Endothelial cell (in vitro differentiated cells): ENCODE measurements around the gene CRIP3. TPM values are rescaled to one million over a fixed set of nuclear protein-coding genes. Genes with fewer than 3 reads are reported as not detected.

Experiments used
- DNase-seq: peaks from one replicate; pipeline ENCODE4 v3.0.0; 2021; ENCODE audit warnings: low spot score
- H3K27ac Mint-ChIP-seq: one replicate; pipeline ENCODE4 v1.8.0; 2021; ENCODE audit warnings: mixed read lengths, inconsistent platforms; ENCODE audit not compliant: unreplicated experiment
- H3K27me3 Mint-ChIP-seq: one replicate; pipeline ENCODE4 v1.8.0; 2021; ENCODE audit warnings: mild to moderate bottlenecking, moderate library complexity, mixed read lengths, inconsistent platforms; ENCODE audit not compliant: unreplicated experiment
- H3K36me3 Mint-ChIP-seq: one replicate; pipeline ENCODE4 v1.8.0; 2021; ENCODE audit warnings: mild to moderate bottlenecking, low read depth, mixed read lengths, inconsistent platforms; ENCODE audit not compliant: unreplicated experiment
- H3K4me1 Mint-ChIP-seq: one replicate; pipeline ENCODE4 v1.8.0; 2021; ENCODE audit warnings: mild to moderate bottlenecking, mixed read lengths, inconsistent platforms; ENCODE audit not compliant: unreplicated experiment
- H3K4me3 Mint-ChIP-seq: one replicate; pipeline ENCODE4 v1.8.0; 2021; ENCODE audit warnings: mild to moderate bottlenecking, mixed read lengths, inconsistent platforms; ENCODE audit not compliant: unreplicated experiment
- H3K9me3 Mint-ChIP-seq: one replicate; pipeline ENCODE4 v1.8.0; 2021; ENCODE audit warnings: mixed read lengths, inconsistent platforms; ENCODE audit not compliant: unreplicated experiment
- total RNA-seq: library from RNA; stranded (reverse); fragmentation: NEBNext Ultra II Directional; extraction: Animal tissue kit (Norgen Biotek cat#: 25700); gene quantifications from one replicate; pipeline ENCODE4 v1.2.1, GENCODE V29; 2021; ENCODE audit not compliant: unreplicated experiment
- TF ChIP-seq, protein P1 (sequence below): fragments of 200-600 bp; sonication (generic); IDR thresholded peaks from one replicate; pipeline ENCODE4 v1.5.0; 2021; ENCODE audit warnings: antibody characterized with exemption; ENCODE audit not compliant: unreplicated experiment

Gene CRIP3
- total RNA-seq, 1 donor from 2014 or later = 1.1 TPM

- Mint-ChIP-seq H3K27ac (no peak overlapping the region), H3K4me3 (no peak overlapping the region), H3K4me1 (peaks cover under 1% of the 10 kb centered on the region), H3K27me3 (peaks cover 5% of the 10 kb centered on the region), H3K36me3 (no peaks in the 10 kb centered on the region), H3K9me3 (no peaks in the 10 kb centered on the region)
- TF ChIP-seq, protein P1, sequence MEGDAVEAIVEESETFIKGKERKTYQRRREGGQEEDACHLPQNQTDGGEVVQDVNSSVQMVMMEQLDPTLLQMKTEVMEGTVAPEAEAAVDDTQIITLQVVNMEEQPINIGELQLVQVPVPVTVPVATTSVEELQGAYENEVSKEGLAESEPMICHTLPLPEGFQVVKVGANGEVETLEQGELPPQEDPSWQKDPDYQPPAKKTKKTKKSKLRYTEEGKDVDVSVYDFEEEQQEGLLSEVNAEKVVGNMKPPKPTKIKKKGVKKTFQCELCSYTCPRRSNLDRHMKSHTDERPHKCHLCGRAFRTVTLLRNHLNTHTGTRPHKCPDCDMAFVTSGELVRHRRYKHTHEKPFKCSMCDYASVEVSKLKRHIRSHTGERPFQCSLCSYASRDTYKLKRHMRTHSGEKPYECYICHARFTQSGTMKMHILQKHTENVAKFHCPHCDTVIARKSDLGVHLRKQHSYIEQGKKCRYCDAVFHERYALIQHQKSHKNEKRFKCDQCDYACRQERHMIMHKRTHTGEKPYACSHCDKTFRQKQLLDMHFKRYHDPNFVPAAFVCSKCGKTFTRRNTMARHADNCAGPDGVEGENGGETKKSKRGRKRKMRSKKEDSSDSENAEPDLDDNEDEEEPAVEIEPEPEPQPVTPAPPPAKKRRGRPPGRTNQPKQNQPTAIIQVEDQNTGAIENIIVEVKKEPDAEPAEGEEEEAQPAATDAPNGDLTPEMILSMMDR = no peak
- no peak for DNase-seq
Measured at GRCh38 chr6:43292763-43293318, 15.8 kb downstream of the CRIP3 start.

DNA sequence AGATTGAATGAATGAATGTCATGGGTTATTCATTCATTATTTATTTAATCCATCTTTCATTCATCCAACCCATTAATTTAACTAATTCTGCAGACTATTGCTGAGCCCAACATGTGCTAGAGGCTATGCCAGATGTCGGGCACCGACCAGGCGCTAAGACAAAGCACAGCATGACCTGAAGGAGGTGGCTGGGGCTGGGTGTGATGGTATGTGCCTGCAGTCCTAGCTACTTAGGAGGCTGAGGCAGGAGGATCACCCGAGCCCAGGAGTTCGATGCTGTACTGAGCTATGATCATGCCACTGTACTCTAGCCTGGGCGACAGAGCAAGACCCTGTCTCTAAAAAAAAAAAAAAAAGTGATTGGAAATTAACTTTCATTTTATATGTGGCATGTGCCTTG lies 16.3 kb downstream of the CRIP3 start:
- no peak overlapping the region for H3K27ac Mint-ChIP-seq
- peaks cover 5% of the 10 kb centered on the region for H3K27me3 Mint-ChIP-seq
- no peak overlapping the region for H3K4me3 Mint-ChIP-seq
- TF ChIP-seq, protein P1 = no peak
- peaks cover 4% of the 10 kb centered on the region for H3K4me1 Mint-ChIP-seq
- H3K9me3 Mint-ChIP-seq = no peaks in the 10 kb centered on the region
- no peaks in the 10 kb centered on the region for H3K36me3 Mint-ChIP-seq
- DNase-seq = no peak

DNA sequence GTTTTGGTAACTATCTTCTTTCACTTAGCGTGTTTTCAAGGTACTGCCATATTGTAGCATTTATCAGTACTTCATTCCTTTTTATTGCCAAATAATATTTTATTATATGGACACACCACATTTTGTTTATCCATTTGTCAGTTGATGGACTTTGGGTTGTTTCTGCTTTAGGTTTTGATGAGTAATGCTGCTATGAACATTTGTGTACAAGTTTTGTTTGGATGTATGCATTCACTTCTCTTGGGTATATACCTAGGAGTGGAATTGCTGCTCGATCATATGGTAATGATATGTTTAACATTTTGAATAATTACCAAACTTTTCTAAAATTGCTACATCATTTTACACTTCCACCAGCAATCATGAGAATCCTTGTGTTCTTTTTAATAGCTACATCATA lies 16.9 kb downstream of the CRIP3 start:
- peaks cover 4% of the 10 kb centered on the region for H3K4me1 Mint-ChIP-seq
- TF ChIP-seq, protein P1 = no peak
- H3K36me3 Mint-ChIP-seq = no peaks in the 10 kb centered on the region
- H3K27ac Mint-ChIP-seq = no peak overlapping the region
- DNase-seq = no peak
- peaks cover 3% of the 10 kb centered on the region for H3K27me3 Mint-ChIP-seq
- no peaks in the 10 kb centered on the region for H3K9me3 Mint-ChIP-seq
- no peak overlapping the region for H3K4me3 Mint-ChIP-seq

- Mint-ChIP-seq H3K36me3 (no peaks in the 10 kb centered on the region), H3K4me1 (peaks cover 4% of the 10 kb centered on the region), H3K9me3 (no peaks in the 10 kb centered on the region), H3K27me3 (peaks cover 4% of the 10 kb centered on the region), H3K27ac (no peak overlapping the region), H3K4me3 (no peak overlapping the region)
- DNase-seq = no peak
- TF ChIP-seq, protein P1 = no peak
Measured at GRCh38 chr6:43290905-43291355, 17.7 kb downstream of the CRIP3 start.

DNA sequence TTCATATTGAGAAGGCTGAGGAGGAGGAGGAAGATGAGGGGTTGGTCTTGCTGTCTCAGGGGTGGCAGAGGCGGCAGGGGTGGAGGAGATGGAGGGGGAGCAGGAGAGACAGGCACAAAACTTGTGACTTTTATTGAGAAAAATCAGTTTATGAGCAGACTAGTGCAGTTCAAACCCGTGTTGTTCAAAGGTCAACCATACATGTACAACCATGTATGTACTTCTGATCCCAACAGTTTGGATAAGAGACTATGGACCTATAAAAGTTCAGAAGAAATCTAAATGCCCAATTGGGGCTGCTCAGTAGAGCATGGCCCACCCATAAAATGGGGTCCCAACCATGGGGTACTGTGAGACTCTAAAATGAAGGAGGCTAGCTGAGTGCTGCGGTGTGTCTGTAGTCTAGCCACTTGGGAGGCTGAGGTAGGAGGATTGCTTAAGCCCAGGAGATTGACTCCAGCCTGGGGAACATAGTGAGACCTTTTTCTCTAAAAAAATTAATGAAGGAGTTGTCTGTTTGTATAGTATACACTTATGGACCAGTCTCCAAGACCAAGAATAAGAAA lies 18.2 kb downstream of the CRIP3 start:
- no peak overlapping the region for H3K27ac Mint-ChIP-seq
- no peaks in the 10 kb centered on the region for H3K36me3 Mint-ChIP-seq
- no peak overlapping the region for H3K4me3 Mint-ChIP-seq
- no peaks in the 10 kb centered on the region for H3K9me3 Mint-ChIP-seq
- no peak for DNase-seq
- peaks cover 5% of the 10 kb centered on the region for H3K27me3 Mint-ChIP-seq
- TF ChIP-seq, protein P1 = no peak
- peaks cover 4% of the 10 kb centered on the region for H3K4me1 Mint-ChIP-seq
